CD4-positive, alpha-beta T cell treated with Interleukin-1 beta for 1 hour (primary cell): ENCODE measurements around the gene SLC34A3.
"Not testable (repeated sequence)": the region's sequence is repeated elsewhere in the genome, so short reads cannot be mapped to it uniquely, and the experiment has no call there.

Experiments used
- DNase-seq, 2 donors: peaks; one replicate each; pipeline ENCODE4 v3.0.0-alpha.2; 2020 to 2022

Gene SLC34A3

GRCh38 chr9:137231372-137232039 is 805 bp downstream of the SLC34A3 start:
- DNase-seq, result no peak

- DNase-seq, result no peak
Observed at GRCh38 chr9:137232101-137232500, 1.4 kb downstream of the SLC34A3 start.

GRCh38 chr9:137232510-137232909 is 1.8 kb downstream of the SLC34A3 start:
- DNase-seq, result no peak

- no peak for DNase-seq
Observed at GRCh38 chr9:137233143-137233980, 2.7 kb downstream of the SLC34A3 start.

GRCh38 chr9:137234055-137234697 is 3.5 kb downstream of the SLC34A3 start:
- no peak for DNase-seq

- no peak for DNase-seq
Observed at GRCh38 chr9:137234758-137235423, 4.2 kb downstream of the SLC34A3 start.

GRCh38 chr9:137235424-137236237 is 4.9 kb downstream of the SLC34A3 start:
- DNase-seq, result no peak

- DNase-seq, result peak; percentile 90 to 91
Observed at GRCh38 chr9:137236238-137236935, 5.7 kb downstream of the SLC34A3 start.

GRCh38 chr9:137236936-137237421 is 6.3 kb downstream of the SLC34A3 start:
- no peak for DNase-seq

- DNase-seq, result no peak
Observed at GRCh38 chr9:137237759-137238726, 7.3 kb downstream of the SLC34A3 start.

- not testable (repeated sequence) for DNase-seq
Observed at GRCh38 chr9:137239541-137240200, 9.0 kb downstream of the SLC34A3 start.

- peak; percentile 74 to 77 for DNase-seq
Observed at GRCh38 chr9:137240318-137240840, 9.7 kb downstream of the SLC34A3 start.

- peak; percentile 99 to 100 for DNase-seq
Observed at GRCh38 chr9:137240841-137241489, 10.3 kb downstream of the SLC34A3 start, which contains the start of gene TUBB4B. TUBB4B (plus strand) TSS chr9:137241287; CDS start chr9:137241361, 74 bp downstream.

GRCh38 chr9:137241490-137242268 is 11.0 kb downstream of the SLC34A3 start:
- DNase-seq, result peak; percentile 64

- DNase-seq, result peak in 1 of 2 donors; percentile 11
Observed at GRCh38 chr9:137242269-137243203, 11.8 kb downstream of the SLC34A3 start.

- DNase-seq, result not testable (repeated sequence)
Observed at GRCh38 chr9:137243266-137243625, 12.5 kb downstream of the SLC34A3 start.
